ENCODE measurements around the gene SLC11A2. TPM values are rescaled to one million over a fixed set of nuclear protein-coding genes. Genes with fewer than 3 reads are reported as not detected.
"Not testable (repeated sequence)": the region's sequence is repeated elsewhere in the genome, so short reads cannot be mapped to it uniquely, and the experiment has no call there.

Gene SLC11A2
- polyA plus RNA-seq, 1 donor: 71.9 TPM

DNA sequence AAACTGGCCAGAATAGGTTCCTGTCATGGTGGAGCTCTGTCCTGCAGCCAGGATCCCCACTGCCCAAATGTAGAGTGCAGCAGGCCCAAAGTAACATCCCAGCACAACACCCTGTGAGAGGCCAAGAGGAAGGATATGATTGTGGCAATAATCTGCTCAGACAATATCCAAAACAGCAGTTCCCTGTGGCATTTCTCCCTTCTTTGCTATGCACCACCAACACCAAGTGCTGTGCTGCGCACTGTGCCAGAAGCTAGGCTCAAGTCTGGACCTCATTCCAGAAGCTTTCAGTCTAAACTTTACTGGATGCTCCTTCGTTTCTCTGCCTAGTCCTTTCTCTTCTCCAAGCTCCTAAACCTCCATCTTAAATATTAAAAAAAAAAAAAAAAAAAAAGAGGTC is 33.4 kb downstream of the SLC11A2 start:
- no peak for DNase-seq

DNA sequence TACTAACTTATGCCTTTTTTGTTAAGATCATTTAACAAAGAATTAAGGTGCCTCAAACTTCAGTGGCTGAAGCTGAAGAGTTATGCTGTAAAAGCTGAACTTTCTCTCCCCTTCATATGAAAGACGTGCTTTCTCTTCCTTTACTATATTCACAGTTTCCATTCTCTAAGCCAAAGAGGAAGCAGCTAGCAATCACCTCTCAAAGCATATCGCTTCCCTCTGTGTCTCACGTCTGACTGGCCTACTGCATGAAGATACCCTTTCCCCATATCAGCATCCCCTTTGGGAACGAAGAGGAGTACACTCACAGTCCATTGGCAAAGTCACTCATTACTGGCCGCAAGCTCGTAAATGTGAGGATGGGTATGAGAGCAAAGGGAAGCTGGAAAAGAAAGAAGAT is 34.9 kb downstream of the SLC11A2 start:
- no peak for DNase-seq

DNA sequence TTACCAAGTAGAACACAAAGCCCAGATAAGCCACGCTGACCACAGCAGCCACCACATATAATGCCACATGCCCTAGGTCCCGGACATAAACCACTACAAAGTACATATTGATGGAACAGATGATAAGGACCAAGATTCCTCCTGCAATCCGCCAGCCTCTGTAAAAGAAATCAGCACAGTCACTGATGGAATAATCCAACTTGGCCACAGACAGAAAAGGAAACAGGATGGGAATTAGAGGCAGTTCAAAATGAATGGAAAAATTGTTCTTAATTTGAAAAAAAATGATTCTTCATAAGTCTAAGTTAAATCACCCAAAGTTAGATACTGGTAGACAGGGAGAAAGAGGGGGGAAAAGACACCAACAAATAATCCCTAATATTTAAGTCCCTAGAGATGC is 35.4 kb downstream of the SLC11A2 start:
- no peak for DNase-seq

DNA sequence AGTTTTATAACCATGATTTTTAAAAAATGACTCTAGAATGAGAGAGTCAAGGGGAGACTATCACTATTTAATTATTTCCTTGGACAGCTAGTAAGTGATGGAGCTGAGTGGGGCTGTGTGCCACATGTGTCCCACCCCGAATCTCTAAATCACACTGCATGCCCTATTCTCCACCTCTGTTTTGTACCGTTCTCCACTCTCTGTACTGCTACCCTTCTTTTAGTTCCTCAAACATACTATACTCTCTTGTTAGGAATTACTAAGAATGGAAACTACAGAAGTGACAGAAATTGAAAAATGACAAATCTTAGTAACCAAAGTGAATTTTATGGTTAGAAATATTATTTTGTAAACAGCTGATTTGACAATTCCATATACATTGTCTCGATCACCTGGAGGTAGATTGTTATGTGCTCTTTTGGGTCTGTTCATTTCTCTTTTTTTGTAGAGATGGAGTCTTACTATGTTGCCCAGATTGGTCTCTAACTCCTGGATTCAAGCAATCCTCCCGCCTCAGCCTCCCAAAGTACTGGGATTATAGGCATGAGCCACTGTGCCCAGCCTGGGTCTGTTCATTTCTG is 35.9 kb downstream of the SLC11A2 start:
- DNase-seq: no peak

DNA sequence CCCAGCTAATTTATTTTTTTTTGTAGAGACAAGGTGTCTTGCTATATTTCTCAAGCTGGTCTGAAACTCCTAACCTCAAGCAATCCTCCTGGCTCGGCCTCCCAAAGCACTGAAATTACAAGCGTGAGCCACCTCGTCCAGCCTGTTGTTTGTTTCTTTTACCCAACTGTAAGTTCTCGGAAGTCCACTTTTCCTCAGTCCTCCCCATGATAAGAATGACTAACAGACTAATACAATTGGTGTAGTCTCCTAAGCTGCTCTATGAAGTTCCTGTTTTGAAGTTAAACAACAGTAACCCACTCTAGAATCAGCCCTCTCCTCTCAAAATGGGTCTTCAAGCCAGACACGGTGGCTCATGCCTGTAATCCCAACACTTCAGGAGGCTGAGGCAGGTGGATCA is 37.3 kb downstream of the SLC11A2 start:
- no peak for DNase-seq

DNA sequence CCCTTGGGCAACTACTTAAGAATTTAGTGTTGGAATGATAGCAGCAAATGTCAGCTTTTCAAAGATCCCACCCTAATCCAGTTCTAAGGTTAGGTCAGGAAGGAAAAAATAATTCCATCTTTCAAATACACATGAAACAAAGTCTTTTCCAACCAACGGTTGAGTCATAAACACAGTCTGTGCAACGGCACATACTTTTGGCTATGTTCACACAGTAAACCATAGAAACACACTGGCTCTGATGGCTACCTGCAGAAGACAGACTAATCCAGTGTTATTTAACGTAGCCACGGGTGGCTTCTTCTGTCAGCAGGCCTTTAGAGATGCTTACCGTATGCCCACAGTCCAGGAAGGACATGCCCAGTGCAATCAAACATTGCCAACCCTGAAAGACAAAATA is 38.1 kb downstream of the SLC11A2 start:
- no peak for DNase-seq

DNA sequence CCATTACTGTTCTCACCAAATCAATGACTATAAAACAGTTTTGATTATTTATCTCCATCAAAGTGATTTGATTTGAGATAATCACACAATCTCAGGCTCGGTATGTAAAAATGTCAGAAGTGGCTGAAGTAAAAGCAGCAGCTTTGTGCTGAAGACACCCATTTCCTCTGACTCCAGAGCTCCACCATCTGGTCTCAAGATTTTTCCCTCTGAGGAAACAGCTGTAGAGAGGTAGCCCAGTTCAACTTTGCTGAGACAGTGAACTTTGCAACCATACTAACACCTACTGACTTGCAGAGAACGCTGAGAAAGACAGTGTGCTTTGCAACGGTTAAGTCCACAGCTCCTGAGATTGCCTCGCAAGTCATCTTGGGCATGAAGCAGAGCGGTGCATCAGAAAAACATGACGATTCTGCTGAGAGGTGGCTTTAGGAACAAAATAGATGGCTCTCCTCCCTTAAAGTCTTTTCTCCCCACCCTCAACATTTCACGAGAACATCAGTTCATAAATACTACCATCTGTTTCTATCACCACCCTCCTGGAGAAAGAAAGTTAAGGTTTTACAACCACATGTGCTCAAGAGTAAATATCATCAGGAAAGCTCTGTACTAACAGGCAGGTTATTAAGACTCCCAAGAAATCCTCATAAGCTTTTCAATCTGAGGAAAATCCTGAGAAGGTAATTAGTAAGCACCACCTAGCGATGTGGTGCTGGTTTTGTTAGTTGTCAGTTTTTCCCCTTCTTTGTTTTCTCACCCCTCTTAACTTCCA is 39.0 kb downstream of the SLC11A2 start:
- peak; percentile 47 for DNase-seq

DNA sequence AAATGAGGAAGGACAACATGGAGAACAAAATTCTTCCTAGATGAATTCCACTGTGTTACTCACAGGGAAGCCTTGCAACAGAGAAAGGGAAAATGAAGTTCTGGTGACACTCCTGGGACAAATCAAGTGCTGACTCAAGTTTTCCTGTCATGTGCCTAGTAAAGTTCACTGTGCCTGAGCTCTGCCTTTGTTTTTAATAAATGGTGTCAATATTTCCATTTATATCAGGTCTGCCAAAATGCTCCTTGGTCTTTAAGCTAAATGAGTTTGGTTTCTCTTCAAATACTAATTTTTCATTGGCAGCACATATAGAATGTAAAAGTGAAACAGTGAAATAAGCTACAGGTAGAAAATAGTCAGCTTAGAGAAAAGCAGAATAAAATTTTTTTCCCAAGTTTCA is 40.9 kb downstream of the SLC11A2 start:
- no peak for DNase-seq

DNA sequence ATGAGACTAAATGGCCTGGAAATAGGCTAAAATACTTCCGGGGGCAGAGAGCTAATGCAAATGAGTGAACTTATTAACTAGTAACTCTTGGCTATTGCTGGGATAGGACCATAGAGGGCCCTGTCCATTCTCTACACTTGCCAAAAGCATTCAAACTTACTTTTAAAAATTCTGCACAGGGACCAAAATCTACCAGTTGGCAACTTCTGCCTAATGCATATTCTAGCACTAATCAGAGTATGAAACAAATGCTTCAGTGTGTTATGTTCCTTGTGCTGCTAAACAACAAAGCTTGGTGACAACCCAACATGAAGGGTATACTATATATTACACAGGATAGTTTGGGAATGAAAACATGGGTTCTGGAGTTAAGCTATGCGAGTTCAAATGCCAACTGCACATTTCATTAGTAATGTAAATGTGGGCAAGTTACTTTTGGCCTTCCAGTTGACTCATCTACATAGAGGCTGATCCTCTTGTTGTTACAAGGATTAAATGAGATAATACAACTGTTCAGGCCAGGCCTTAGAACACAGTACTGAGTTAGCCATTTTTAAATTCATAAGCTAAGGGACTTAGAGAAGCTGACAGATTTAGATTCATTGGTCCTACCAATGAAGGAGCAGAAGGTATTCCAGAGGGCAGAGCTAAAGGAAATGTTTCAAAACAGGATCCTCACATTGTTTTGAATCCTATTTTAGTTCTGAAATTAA is 41.4 kb downstream of the SLC11A2 start:
- no peak for DNase-seq

DNA sequence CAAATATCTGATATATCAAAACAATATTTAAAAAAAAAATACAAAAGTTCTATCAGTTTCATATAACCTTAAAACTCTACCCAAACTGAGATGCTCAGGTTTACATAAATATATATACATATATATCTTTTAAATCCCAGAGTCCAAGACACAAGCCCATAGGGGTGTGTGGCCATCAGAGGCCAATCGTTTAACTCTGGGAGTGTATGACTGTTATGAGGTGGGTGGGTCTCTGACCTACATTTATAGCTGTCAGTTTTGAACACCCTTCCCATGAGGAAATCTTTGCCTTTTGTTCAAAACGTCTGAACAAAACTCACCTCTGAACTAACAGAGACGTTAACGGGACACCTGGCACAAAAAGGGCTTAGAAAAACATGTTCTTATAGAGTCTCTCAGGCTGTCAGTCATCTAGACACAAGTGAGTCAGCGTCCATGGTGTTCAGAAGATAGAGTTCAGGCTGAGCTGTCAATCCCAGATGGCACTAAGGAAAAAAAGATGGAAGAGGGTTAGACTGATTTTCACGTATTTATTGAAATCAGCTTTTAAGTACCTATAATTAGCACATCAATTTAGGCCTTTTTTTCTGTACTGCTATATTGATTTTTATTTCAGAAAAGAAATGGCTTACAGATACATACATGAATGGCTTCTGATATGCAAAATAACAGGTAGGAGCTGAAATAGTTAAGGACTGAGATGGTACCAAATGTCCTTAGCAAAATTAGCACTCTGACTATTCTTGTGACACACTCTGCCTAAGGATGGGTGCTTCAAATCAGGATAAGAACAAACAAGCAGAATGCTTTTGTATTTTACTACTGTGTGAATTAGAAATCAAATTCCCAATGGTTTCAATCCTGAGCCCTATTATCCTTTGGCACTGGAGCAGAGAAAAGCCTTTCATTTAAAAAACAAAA is 44.6 kb downstream of the SLC11A2 start:
- no peak for DNase-seq

DNA sequence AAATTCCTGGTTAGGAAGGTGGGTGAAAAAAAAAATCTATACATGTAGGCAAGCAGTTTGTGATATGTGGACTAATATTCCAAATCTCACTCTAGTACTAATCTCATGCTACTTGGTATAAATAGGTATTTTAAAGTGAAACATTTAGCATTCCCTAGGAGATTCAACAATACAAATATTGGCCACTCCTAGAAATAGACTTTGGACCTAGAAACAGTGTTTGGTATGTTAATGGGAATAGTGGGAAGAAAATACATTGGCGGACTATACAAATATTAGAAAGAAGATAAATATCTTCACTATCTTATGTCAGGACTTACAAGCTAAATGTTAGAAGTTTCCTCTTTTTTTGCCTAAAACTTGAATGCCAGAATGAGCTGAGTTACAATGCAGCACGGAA is 45.6 kb downstream of the SLC11A2 start:
- no peak for DNase-seq

DNA sequence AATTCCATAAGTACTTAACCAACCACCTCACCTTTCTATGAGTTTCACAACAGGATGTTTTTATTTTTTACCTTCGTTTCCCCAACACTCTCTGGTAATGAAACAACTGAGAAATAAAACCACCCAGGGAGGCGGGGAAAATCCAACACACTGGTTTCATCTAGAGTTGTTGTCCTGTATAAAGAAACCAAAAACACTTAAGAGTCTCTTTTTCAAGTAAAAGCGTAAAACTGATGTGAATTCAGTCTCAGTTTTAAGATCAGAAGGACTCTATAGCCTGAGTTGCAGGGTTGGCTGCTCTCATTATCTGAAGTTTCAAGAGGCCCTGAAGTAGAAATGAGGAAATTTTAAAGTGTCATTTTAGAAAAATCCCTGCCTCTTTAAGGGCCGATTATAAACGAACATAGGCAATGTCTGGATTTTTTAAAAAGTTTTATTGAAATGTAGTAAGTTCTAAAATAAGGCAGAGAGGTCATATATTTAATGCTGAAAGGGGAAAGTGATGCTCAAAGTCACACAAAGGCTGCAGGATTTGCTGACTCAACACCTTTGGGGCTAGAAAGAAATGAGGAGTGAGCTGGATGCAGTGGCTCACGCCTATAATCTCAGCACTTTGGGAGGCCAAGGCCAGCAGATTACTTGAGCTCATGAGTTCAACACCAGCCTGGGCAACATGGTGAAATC is 46.7 kb downstream of the SLC11A2 start:
- DNase-seq: no peak

DNA sequence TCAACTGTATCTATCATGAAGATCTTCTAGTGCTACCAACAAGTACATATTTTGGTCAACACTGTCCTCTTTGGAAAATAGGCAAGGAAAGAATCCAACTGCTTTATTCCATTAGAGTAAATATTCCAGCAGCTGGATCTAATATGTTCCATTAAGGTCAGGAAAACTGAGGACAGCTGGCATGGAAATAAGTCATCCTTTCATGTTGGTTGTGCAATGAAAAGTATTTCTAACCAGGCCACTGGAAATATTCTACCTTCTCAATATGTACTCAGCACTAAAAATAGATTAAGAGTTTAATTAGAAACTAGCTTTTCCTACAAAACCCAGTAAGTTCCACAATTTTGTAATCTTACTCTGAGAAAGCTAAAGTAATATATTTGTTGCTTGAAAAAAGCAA is 54.2 kb downstream of the SLC11A2 start:
- no peak for DNase-seq

DNA sequence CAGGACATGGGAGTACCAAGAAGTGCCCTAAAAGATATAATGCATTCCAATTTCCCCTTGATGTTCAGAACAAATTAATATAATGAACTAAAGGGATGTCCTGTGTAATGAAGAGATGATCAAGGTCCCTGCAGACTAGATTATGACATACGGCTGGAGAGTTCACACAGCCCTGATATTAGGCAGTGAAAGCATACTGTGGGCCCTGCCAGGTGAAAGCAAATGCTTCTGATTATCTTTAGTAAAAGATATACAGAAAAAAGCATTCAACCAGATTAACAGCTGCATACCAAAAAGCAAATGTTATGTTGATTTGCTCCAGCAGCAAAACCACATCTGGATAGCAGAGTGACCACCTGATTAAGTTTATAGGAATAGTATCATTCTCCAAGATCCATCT is 61.8 kb downstream of the SLC11A2 start:
- no peak for DNase-seq

DNA sequence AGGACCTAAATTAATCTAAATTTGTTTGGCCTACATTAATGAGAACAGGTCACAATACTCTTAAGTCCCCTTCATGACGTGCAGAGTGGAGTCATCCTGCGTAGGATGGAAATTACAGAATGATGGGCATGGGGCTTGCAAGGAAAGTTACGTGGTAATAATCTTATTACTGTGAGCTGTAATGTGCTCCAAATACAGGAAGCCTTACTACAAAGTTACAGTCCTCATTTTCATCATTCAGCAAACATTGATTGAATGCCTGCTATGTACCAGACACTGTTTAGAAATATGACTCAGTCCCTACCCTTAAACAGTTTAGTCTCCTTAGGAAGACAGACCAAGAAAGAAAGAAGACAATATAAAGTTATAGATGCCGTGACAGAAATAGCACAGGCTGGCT is 64.5 kb downstream of the SLC11A2 start:
- DNase-seq: no peak

DNA sequence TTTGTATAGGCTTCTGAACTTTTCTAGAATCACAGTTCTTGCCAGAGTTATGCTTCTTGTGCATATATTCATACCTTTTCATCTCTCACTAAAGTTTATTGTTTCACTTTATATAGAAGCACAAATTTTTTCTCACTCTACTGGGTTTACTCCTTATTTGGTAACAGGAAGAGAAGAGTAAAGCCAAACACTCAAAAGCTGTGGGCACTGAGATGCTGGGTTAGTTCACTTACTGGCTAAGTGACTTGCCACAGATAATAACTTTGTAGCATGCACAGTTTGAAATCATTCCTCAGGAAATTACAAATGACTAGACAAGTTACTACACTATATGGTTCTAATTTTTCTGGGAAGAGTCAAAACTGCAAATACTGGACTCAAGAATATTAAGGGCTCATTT is 66.1 kb downstream of the SLC11A2 start:
- DNase-seq: no peak

DNA sequence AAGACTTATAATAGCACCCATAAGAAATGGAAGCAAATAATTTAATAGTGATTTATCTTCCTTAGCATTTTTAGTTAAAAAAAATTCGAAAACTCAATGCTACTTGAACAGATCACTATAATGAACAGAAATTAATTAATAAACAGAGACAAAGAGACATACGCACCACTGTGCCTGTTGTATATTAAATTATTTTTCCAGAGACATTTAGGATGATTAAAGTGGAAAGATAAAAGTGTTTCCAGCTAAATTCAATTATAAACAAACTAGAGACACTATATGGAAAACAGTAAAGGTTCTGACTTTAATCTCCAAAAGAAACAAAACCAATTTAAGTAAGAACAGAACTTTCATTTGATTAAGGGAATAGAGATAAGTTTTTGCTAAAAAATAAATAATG is 70.5 kb downstream of the SLC11A2 start:
- DNase-seq: no peak

DNA sequence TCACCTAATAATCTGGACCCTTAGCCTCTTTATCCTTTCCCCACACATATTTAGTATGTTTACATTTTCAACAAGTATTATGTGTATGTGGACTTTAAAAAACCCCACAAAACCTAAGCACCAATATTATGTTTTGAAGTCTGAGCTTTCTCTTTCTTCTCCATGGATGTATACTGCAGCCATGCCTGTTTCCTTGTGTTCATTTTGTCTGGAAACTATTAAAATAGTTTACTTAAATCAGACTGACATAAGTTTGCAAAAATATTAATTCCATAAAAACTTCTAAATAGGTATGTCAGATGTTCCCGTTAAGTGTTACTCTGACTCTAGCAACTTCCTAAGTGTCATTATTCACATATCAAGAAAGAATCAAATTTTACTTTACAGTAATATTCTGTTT is 70.9 kb downstream of the SLC11A2 start:
- DNase-seq: no peak

DNA sequence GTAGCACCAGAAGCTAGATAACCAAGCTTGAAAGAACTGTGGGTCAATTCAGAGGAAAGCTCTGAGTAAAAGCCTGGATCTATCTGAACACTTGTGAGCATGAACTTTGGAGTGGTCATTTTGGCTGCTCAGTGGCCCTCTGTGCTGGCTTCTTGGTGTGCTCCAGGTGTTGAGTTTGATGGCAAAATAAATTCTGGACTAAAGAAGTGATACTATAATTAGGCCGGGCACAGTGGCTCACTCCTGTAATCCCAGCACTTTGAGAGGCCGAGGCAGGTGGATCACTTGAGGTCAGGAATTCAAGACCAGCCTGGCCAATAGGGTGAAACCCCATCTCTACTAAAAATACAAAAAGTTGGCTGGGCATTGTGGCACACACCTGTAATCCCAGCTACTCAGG is 71.4 kb downstream of the SLC11A2 start:
- not testable (repeated sequence) for DNase-seq

DNA sequence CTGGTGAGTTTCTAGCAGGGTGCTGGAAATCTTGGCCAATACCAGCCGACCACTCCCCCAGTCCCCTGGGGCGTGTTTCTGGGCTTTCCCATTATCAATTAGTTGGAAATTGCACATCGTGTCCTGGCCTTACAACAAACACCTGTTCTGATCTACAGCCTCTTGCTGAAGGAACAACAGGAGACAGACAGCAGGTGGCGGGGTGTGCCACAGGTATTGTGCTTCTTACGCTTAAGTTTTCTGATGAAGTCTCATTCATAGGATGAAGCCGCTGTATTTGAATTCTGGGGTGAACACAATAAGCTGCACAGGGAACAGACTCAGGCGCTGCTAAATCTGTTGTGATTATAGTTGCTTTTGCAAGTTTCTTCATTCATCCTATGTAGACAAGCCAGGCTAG is 73.1 kb downstream of the SLC11A2 start:
- DNase-seq: no peak

DNA sequence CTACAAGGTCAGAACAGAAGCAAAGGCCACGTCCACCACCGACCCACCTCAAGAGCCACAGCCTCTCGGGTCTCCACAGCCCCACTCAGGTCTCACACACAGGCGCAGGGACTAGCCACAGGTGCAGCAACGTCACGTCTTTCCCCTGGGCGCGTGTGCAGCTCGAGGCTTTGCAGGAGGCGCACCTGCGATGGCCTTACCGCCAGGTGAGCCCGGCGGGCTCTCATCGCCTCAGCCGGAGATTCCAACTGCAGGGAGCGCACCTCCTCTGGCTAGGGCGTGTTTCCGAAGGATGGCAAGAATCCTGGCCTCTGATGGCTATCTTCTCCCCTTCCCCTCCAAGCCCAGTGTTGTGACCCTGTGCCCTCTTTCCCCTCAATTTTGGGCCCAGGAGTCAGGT is 73.7 kb downstream of the SLC11A2 start, which contains the start of gene HIGD1C:
Gene HIGD1C, plus strand, starts transcription at position 35 of the 400 bp plus-strand sequence. CDS start 1,455 bp downstream, outside the sequence.
- no peak for DNase-seq

DNA sequence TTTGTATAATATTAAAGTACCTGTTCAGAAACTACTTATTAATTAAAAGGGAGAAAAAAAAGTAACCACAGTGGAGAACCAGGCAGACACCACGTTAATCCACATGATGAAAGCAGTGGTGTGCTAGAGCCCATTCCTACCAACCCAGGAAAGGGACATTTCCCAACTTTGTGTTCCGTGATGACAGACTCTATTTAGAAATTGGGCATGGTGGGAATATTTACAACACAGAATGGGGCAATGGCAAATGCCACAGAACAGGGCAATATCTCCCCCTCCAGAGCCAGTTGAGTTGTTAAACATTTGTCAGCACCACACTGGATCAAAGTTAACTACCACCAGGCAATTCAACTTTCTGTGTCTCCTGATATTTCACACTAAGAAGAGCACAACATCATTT is 75.1 kb downstream of the SLC11A2 start:
- DNase-seq: no peak

Measured in left kidney (tissue), 2 donors.